ENCODE data around the gene CDKN2B.
A peak's percentile ranks its signal among the peaks of the same experiment; 100 is the strongest.

CDKN2B gene

DNA sequence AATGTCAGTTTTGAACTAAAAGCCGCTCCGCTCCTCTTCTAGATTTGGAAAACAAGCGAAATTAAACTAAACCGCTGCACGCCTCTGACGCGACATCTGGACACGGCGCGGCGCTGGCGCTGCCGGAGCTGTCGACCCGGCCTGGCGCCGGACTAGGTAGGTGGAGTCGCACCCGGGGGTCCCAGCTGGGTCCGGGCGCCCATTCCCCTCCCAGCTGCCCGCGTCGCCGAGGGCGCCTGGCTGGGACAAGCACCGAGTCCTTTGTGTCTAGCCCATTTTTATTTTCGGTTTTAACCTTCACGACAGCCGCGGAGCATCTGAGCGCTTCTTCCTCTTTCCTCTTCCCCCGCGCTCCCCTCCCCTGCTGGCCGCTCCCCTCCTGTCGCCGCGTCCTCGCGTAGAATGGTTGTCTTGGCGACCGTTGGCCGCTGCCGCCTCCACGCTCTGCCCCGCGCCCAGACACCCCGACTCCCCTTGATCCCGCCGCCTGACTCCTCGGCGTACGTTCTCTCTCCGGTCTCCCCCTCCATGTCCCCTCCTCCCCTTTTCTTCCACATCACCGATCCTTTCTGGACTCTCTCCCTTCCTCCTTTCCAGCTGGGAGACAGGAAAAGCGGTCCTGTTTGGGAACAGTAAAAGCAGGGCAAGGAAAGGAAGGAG, 14.0 kb downstream of the CDKN2B start:
- peak in 28 of 56 donors; percentile 12 to 69 (median 34) for DNase-seq

DNA sequence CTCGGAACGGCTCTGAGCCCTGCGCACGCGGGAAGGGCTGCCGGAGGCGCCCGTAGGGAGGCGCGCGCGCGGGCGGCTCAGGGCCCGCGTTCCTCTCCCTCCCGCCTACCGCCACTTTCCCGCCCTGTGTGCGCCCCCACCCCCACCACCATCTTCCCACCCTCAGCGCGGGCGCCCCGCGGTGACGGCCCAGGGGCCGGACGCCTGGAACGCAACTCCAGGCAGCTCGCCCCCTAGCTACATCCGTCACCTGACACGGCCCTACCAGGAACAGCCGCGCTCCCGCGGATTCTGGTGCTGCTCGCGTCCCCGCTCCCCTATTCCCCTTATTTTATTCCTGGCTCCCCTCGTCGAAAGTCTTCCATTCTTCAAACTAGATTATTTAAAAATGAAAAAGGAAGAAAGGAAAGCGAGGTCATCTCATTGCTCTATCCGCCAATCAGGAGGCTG, 14.5 kb downstream of the CDKN2B start, which contains the start of gene CDKN2B-AS1:
Gene CDKN2B-AS1, plus strand, starts transcription at position 236 of the 450 bp plus-strand sequence.
- peak in 19 of 56 donors; percentile 12 to 71 (median 29) for DNase-seq

DNA sequence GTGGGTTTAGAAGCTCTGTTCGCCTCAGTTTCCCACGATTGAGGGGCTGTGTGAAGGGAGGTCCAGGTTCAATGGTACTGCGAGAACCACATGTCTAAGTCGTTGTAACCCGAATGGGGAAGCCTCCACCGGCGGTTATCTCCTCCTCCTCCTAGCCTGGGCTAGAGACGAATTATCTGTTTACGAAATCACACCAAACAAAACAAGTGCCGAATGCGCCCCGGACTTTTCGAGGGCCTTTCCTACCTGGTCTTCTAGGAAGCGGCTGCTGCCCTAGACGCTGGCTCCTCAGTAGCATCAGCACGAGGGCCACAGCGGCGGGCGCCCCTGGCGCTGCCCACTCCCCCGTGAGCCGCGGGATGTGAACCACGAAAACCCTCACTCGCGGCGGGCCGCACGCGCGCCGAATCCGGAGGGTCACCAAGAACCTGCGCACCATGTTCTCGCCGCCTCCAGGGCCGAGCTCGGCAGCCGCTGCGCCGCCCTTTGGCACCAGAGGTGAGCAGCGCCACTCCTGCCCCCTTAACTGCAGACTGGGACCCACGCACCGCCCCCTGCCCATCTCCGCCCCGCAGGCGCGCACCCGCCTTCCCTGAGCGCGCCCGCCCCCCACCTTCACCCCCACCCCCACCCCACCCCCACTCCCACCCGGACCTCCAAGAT, 15.1 kb downstream of the CDKN2B start, which contains the start of gene CDKN2A:
Gene CDKN2A, minus strand, starts transcription at position 500 of the 663 bp plus-strand sequence.
- peak in 3 of 56 donors; percentile 39 to 65 (median 47) for DNase-seq

DNA sequence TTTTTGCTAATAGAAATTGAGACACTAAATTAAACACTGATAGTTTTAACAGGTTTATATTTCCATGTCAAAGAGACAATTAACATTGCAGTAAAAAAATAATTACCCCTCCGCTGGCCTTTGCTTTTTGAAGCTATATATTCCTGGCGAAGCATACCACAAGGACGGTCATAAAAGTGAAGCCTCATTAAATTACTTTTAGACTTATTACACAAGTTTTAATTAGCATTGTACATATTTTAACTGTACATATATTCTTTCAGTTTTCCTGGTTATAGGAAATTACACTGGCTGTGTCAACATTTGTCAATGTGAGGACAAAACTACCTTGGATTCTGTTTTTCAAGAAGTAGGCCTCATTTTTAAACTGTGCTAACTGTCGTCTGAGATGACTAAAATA, 16.1 kb downstream of the CDKN2B start:
- DNase-seq: no peak

DNA sequence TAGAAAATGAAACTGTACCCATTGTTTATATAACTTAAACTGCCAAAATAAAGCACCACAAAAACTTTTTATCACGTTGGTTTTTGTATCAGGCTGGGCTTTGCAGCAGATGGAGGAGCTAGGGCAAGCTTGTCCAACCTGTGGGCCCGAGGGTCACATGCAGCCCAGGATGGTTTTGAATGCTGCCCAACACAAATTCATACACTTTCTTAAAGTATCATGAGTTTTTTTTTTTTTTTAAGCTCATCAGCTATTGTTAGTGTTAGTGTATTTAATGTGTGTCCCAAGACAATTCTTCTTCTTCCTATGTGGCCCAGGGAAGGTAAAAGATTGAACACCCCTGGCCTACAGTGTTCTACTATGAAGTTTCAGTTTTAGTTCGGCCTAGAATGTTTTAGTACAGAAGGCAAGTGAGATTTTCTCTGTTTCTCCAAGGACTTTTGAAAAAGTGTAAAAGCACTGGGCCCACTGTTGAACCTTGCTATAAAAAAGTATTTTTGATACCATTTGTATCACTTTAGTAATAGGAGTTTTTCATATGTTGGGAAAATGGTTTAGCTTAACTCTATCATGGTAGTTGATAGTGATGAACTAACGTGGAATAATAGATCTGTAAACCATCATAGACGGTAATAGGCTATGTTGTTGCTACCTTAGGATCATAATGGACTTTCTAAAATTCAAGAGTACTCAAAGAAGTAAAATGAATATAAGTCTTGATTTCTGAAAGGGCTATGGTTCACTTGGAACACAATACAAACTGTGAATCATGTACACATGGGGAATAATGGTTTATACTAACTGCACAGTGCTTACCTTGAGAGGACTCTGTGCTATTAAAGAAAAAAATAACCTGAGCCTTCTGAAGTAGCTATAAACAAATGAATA, 17.8 kb downstream of the CDKN2B start:
- DNase-seq: no peak

DNA sequence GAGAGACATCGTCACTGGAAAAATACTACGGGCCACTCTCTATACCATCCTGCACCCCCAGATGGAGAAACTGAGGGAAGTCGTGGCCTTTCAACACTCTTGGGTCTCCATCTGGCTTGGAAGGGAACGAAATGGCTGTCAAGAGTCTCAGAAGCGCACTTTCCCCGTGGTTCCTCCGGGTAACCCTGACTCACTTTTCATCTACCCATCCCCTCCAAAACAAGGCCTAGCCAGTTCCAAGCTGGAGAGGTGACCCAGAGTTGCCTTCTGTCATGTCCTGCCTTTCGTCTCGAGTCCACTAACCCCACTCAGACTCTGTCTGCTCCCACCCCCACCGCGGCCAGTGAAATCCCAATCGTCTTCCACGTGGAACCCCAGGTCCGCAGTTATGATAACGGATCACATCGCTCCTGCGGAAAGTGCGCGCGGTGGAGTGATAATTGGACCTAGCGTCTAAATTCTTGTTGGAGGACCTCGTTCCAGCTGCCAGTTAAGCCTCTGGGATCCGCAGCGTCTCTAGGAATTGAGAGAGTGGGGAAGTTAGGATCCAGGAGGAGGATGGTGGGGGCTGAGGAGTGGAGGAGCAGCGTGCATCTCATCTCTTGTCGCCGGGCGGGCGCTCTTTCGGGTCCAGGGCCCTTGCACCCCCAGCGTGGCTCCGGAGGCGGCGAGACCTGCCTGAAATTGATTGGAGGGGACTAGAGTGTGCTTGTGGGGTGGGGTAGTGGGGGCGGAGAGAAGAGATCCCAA, 19.5 kb downstream of the CDKN2B start:
- DNase-seq: no peak

DNA sequence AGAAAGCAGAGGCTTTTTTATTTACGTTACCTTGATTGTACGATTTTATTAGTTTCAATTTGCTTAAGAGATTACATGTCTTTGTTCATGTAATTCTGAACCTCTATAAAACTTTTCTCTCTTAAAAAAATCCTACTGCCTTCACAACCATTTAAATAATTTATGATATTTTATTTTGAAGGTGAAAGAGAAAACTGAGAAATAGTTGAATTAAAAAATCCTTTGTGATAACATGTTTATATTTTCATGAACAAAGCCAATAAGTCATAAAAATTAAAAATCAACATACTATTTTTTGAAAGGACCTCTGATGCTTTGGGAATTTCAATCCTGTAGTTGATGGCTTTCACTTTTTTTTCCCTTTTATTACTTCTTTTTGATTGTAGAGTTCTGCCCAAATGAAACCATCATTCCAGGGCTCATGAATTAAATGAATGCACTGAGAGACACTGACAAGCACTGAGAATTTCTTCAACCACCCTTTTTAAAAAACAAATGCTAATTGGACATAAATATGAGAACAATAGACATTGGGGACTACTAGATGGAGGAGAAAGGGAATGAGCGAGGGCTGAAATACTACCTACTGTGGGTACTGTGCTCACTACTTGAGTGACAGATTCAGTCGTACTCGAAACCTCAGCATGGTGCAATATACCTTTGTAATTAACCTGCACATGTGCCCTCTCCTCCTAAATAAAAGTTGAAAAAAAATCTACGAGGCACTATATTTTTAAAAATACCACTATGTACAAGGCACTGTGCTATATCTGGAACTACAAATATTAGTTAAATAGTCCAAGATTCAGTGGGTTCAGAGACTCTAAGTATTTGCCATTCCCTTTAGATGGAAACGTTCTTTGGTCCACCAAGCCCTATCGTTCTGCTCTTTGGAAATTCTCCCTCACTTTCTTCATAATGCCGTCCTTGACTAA, 20.8 kb downstream of the CDKN2B start:
- DNase-seq: no peak

DNA sequence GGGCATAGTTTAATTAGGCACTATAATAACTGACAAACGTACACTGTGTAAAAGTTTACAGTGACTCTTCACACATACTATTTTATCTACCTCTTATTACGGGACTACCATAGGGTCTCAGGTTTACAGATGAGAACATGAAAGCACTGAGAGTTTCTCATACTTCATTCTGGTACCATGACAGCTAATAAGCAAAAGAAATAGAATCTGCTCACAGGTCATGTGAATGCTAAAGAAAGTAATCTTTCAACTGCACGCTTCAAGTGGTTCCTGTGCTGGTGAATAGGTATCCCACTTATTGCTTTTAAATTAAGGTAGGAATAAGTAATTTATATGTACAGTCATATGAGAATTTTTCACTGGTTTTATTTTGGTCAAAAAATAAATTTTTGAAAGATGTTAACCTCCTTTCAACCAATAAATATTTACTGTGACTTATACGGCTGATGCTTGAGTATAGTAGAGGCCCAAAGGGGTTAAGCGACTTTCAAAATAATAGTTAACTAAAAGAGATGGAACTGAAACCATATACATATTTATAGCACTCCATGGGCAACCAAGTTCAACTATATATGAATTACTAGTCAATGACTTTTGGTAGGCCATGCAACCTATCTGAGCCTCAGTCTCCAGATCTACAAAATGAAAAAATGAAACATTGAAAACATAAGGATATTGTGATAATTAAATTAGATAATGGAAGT, 23.0 kb downstream of the CDKN2B start:
- no peak for DNase-seq

DNA sequence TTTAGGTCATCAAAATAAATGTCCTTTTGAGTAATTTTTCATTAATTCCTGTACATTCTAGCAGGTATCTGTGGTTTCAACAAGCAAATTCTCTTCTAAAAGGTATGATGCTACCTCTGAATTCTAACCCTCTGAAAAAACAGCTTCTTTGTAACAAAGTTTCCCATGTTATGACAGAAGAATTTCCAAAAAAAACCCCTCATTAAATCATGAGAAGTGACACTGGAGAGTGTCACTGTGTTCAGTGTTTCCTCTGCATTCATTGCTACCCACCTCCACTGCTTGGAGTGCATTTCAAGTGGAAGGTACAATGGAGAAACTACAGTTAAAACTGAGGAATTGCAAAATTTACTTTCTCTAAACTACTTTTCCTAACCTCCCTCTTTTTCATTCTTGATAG, 25.0 kb downstream of the CDKN2B start:
- DNase-seq: no peak

DNA sequence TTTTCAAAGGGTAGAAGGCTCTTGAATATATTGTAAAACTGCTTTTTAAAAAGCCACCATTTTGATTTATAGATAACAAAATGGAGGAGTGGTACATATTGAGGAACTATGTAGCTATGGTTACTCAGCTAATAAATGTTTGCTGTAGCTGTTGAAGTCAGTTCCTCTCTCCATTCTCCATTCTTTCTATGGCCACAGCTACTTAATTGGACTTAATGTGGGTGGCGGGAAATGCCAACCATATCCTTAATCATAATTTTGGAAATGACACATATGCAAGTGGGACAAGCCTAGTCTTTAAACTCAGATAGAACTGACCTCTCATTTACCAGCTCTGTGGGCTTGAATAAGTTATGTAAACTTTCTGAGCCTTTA, 25.6 kb downstream of the CDKN2B start:
- DNase-seq: no peak

DNA sequence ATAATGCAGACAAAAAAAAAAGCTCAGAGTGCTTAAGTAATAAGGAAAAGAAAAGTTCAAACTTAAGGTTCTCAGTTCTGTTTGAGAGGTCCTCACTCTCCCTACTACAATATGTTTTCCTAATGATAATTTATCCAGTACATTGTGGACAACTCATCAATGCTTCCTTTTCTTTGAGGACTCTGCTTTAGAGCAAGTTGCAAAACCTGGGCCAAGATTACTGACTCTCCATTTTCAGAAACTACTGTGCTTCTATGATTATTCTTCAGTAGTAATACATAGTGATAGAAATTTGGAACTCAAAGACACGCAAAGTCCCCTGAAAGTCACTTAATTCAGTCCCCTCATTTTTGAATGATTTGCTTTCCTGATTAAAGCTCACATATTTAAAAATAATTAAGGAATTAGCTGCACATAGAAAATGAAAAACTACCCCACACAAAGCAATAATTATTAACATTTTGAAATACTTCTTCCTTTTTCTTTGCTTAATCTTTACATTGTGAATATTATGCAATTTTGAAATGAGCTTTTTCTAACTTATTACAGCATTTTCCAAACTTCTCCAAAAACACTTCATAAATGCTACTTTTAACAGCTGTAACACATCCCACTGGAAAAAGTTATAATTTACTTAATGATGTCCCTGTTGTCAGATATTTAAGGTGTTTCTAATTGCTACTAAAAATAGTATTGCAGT, 26.1 kb downstream of the CDKN2B start:
- DNase-seq: no peak

DNA sequence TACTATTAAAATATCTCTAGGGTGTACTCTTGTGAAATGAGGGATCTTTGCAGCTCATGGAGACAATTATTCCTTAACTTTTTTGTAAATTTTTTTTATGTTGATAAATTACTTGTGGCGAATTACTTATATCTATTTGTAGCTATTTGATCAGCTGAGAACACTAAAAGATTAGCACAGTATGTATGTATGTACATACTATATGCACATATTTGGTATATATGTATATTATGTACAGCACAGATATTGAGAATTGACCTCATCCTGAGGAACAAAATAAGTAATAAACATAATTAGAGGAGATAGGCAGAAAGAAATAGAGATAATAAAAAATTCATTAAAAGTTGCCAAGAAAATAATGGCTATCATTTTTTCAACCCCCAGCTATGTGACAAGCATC, 26.7 kb downstream of the CDKN2B start:
- no peak for DNase-seq

DNA sequence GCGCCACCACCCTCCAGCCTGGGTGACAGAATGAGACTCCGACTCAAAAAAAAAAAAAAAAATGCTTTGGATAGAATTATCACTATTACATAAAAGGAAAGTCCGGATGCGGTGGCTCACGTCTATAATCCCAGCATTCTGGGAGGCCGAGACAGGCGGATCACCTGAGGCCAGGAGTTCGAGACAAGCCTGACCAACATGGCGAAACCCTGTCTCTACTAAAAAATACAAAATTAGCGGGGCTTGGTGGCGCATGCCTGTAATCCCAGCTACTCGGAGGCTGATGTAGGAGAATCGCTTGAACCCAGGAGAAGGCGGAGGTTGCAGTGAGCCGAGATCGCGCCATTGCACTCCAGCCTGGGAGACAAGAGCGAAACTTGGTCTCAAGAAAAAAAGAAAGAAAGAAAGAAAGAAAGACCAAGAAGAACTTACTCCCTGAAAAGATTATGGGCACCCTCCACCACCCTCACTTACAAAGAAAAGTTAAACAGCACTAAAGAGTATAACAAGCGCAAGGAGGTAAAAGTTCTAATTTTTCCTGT, 32.7 kb downstream of the CDKN2B start:
- DNase-seq: no peak

DNA sequence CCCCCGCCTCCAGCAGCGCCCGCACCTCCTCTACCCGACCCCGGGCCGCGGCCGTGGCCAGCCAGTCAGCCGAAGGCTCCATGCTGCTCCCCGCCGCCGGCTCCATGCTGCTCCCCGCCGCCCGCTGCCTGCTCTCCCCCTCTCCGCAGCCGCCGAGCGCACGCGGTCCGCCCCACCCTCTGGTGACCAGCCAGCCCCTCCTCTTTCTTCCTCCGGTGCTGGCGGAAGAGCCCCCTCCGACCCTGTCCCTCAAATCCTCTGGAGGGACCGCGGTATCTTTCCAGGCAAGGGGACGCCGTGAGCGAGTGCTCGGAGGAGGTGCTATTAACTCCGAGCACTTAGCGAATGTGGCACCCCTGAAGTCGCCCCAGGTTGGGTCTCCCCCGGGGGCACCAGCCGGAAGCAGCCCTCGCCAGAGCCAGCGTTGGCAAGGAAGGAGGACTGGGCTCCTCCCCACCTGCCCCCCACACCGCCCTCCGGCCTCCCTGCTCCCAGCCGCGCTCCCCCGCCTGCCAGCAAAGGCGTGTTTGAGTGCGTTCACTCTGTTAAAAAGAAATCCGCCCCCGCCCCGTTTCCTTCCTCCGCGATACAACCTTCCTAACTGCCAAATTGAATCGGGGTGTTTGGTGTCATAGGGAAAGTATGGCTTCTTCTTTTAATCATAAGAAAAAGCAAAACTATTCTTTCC, 34.2 kb downstream of the CDKN2B start:
- peak in 5 of 56 donors; percentile 5 to 38 (median 25) for DNase-seq

DNA sequence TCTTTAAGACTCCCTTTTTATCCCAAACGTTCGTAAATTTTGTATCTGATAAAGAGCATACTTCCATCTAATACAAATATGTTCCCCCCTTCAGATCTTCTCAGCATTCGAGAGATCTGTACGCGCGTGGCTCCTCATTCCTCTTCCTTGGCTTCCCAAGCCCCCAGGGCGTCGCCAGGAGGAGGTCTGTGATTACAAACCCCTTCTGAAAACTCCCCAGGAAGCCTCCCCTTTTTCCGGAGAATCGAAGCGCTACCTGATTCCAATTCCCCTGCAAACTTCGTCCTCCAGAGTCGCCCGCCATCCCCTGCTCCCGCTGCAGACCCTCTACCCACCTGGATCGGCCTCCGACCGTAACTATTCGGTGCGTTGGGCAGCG, 34.8 kb downstream of the CDKN2B start:
- no peak for DNase-seq

DNA sequence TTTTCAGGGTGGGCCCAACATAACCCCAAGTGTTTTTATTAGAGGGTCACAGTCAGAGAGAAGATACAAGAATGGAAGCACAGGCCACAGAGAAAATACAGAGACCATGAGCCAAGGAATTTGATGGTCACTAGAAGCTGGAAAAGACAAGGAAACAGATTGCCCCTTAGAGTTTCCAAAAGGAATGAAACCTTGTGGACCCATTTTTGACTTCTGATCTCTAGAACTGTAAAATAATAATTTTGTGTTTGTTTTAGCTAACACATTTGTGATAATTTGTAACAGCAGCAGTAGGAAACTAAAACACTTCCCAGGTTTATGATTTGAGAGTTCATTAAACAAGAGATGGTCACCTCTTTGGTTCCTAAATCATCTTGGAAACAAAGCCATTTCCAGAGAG, 36.7 kb downstream of the CDKN2B start:
- no peak for DNase-seq

DNA sequence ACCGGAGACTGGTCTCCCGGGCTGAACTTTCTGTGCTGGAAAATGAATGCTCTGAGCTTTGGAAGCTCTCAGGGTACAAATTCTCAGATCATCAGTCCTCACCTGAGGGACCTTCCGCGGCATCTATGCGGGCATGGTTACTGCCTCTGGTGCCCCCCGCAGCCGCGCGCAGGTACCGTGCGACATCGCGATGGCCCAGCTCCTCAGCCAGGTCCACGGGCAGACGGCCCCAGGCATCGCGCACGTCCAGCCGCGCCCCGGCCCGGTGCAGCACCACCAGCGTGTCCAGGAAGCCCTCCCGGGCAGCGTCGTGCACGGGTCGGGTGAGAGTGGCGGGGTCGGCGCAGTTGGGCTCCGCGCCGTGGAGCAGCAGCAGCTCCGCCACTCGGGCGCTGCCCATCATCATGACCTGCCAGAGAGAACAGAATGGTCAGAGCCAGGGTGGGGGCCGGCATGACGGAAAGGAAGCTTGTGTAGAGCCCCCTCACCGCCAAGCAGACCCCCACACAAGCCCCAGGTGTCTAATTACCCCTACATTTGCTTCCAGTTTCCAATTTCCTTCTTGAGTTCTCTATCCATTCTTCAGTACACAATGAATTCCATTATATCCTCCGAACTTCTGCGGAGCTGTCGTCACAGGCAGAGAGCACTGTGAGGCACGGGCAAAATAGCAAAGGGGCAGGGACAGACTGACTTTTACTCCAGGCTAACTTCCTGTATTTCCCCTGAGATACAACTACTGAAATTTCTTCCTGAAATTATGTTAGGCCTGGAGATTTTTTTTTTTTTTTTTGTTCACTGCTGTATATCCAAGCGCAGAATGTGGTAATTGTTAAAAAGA, 38.1 kb downstream of the CDKN2B start:
- DNase-seq: no peak
